Astrocyte of the spinal cord (primary cell): ENCODE measurements around the gene MLLT10.
A peak's percentile ranks its signal among the peaks of the same experiment; 100 is the strongest.

ENCODE experiments used
- DNase-seq: peaks from one replicate; pipeline ENCODE4 v3.0.0; 2011; ENCODE audit warnings: low read depth, low spot score
- H3K4me3 ChIP-seq: 2 replicates; pipeline ENCODE4 v1.5.1; 2011; ENCODE audit warnings: low read depth, mild to moderate bottlenecking, low read length, moderate library complexity
- in situ Hi-C: cut with HindIII; loops from 2 replicates; pipeline ENCODE4 v1.10.0; 2017; ENCODE audit warnings: low sequenced_read_pairs
- TF ChIP-seq, protein P1 (sequence below): IDR thresholded peaks from 2 replicates; pipeline ENCODE4 v1.5.1; 2012; ENCODE audit warnings: low read depth, mild to moderate bottlenecking, low read length, inconsistent platforms

Gene MLLT10

DNA sequence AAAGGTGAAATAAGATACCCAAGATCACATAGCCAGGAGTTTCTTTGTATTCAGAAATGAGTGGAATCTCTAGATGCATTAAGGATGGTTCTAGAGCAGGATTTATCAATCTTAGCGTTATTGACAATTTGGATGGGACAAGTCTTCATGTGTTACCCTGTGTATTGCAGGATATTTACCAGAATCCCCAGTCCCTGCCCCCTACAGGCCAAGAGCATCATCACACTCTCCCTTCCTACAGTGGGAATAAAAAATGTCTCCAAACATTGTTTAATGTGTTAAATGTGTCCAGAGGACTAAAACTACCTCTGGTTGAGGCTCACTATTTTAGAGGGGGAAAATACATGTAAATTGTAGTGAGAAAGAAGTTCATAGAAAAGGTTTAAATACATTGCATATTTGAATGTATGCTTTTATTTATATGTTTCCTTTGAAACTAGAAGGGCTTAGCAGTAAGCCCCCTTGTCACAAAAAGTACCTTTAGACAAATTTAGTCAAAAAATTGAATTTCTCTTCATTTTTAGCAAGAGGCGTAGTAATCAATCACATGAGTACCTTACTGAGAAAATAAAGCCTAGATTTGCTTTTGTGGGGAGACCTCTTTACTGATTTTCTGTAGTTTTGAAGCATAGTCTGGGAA is 141.2 kb downstream of the MLLT10 start:
- in situ Hi-C loops: no loop called here
- TF ChIP-seq, protein P1, sequence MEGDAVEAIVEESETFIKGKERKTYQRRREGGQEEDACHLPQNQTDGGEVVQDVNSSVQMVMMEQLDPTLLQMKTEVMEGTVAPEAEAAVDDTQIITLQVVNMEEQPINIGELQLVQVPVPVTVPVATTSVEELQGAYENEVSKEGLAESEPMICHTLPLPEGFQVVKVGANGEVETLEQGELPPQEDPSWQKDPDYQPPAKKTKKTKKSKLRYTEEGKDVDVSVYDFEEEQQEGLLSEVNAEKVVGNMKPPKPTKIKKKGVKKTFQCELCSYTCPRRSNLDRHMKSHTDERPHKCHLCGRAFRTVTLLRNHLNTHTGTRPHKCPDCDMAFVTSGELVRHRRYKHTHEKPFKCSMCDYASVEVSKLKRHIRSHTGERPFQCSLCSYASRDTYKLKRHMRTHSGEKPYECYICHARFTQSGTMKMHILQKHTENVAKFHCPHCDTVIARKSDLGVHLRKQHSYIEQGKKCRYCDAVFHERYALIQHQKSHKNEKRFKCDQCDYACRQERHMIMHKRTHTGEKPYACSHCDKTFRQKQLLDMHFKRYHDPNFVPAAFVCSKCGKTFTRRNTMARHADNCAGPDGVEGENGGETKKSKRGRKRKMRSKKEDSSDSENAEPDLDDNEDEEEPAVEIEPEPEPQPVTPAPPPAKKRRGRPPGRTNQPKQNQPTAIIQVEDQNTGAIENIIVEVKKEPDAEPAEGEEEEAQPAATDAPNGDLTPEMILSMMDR: peak; percentile 79
- H3K4me3 ChIP-seq: no peak overlapping the region
- DNase-seq: peak; percentile 26

DNA sequence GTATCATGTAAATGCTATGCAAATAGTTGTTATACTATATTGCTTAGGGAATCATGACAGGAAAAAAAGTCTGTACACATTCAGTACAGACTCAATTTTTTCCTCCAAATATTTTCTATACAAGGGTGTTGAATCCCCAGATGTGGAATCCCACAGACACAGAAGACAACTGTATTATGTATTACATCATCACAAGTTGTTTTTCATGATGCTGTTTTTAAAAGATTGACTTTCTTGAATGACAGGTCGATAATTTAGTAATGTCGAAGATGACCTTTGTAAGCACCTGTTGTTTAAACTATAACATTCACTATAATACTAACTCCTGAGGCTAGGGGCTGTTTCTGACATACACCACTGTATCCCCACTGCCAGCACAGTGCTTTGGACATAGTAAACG is 143.5 kb downstream of the MLLT10 start:
- no peak overlapping the region for H3K4me3 ChIP-seq
- TF ChIP-seq, protein P1: no peak
- DNase-seq: no peak
- in situ Hi-C loops: no loop called here

DNA sequence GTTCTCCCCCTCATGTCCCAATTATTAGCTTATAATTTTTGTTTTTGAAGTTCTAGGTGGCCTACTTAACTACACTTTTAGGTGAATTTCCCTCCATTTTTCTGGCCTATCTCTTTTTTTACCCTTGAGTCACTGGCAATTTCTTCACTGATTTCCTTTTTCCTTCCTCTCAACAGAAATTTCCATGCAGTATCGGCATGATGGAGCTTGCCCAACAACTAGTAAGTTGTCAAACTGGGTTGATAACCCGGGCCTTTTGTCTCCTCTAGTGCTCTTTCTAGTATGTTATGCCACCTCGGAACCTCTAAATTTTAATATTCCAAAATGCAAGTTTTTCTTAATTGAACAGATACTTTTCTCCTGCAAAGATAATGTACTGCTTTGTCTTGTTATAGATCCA is 147.1 kb downstream of the MLLT10 start:
- DNase-seq: no peak
- TF ChIP-seq, protein P1: no peak

DNA sequence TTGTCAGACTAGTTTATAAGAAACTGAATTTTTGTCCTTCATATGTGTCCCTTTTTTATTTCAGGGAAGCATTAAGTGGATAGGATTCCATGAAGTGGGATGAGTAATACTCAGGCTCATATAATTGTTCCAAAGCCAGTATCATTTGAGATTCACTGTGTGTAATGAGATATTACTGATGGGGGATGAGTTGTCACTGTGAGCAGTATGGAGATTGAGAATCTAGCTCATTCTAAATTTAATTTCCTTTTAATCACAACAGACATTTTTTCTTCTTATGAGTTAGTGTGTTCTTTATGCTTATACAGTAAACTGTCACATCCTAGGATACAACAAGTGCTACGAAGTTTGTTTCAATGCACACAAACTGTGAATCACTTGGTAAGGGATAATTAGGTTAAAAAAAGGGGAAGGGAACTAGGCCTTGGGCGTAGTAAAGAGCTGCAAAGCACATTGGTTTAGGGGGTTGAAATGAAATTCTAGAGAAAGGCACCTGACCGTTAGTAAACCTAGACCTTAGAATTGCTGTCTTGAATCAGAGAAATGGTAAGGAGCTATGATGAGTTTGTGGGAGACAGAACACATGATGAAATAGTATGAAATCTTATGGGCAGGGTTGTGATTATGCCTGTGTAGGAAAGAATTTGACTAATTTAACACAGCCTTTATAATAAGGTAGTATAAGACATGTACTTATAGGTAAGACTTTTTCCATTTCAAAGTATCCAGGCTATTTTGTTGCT is 153.4 kb downstream of the MLLT10 start:
- no peak overlapping the region for H3K4me3 ChIP-seq
- DNase-seq: no peak
- in situ Hi-C loops: no loop called here
- TF ChIP-seq, protein P1: no peak

More for the DNA sequence above, 147.1 kb downstream of the MLLT10 start:
- in situ Hi-C loops: no loop called here
- H3K4me3 ChIP-seq: no peak overlapping the region

DNA sequence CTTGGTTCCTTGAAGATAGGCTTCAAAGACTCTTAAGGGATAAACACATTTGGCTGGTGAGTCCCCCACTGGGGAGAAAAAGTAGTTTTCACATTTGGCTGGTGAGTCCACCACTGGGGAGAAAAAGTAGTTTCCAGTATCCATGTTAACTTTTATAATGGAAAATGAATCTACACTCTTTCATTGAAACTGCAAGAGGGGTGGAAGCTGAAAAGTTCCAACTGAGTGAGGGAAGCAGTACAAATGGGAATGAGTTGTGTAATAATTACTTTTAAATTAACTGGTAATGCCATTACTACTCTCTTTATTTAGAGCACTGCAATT is 153.9 kb downstream of the MLLT10 start:
- DNase-seq: no peak
- H3K4me3 ChIP-seq: no peak overlapping the region
- TF ChIP-seq, protein P1: no peak
- in situ Hi-C loops: no loop called here

DNA sequence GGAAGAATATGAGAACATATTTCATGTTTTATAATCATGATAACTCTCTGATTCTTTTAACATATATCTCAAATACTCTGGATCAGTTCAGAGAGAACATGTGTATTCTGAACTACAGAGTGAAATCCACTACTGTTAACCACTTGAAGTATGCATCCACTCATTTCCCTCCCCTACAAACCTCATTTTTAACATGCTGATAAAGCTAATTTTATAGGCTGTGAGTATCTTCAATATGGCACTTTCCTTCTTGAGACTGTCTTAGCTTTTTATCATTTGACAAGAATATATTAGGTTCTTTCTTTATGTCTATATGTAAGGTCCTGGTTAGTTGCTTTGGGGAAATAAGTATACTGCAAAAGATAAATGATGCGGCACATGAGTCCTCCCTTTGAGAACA is 154.8 kb downstream of the MLLT10 start:
- in situ Hi-C loops: no loop called here
- TF ChIP-seq, protein P1: no peak
- H3K4me3 ChIP-seq: no peak overlapping the region
- DNase-seq: no peak
